ENCODE measurements around the gene ADCY10. TPM values are rescaled to one million over a fixed set of nuclear protein-coding genes. Genes with fewer than 3 reads are reported as not detected.

Gene ADCY10
- total and polyA plus RNA-seq, 9 of the 15 experiments (the other 6 are each of a cell fraction or from before 2014, with no cell fraction given), result 0.08 to 0.86 (median 0.22) TPM

DNA sequence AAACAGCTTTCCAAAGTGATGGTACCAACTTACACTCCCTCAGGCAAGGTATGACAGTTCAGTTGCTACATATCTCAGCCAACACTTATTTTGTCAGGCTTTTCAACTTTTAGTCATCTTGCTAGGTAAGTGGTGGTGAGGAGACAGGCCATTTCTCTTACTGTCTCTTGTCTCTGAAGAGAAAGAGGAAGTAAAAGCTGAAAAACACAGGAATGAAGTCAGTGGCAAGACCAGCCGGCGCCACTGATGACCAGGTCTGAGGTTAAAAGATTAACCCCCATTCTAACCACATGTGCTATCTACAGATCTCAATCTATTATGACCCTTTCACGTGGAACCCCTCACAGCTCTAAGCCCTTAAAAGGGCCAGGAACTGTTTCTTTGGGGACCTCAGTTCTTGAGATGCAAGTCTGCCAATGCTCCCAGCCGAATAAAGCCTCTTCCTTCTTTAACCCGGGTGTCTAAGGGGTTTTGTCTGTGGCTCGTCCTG lies 4.2 kb downstream of the ADCY10 start (continued):
- TF ChIP-seq RCOR1 (IDR thresholded peaks at IDR 0.05; ENCODE audit: borderline replicate concordance in 1 of 2, low read depth in 2 of 2, low read length in 2 of 2) (0 out of 4 replicates have a peak, but pooled peaks of 1 of the 2 experiments have one; percentile 6), ZNF280B (CRISPR knock-in tag; IDR thresholded peaks at IDR 0.05) (no peak), MYC (IDR thresholded peaks at IDR 0.05; ENCODE audit: low read depth, low read length) (peak; percentile 49; the same call in 1 of the 2 replicates), MYC (CRISPR knock-in tag; IDR thresholded peaks at IDR 0.05; ENCODE audit: borderline replicate concordance, low read depth) (no peak), ZNF830 (CRISPR knock-in tag; IDR thresholded peaks at IDR 0.05) (no peak), MCM3 (IDR thresholded peaks at IDR 0.05) (no peak), CBFA2T2 (conservative IDR thresholded peaks at IDR 0.05) (0 out of 2 replicates have a peak, but pooled peaks have one; percentile 3), ATF7 (IDR thresholded peaks at IDR 0.05) (peak; percentile 58), ZNF133 (CRISPR knock-in tag; IDR thresholded peaks at IDR 0.05) (no peak), ZFP36 (IDR thresholded peaks at IDR 0.05; ENCODE audit: low read depth, low read length, partially characterized antibody) (peak; percentile 15), ATF4 (CRISPR knock-in tag; IDR thresholded peaks at IDR 0.05) (0 out of 2 replicates have a peak, but pooled peaks have one; percentile 11), CXXC5 (CRISPR knock-in tag; IDR thresholded peaks at IDR 0.05) (peak; percentile 45), SOX6 (IDR thresholded peaks at IDR 0.05) (peak; percentile 44; the same call in 1 of the 2 replicates), ZEB2 (IDR thresholded peaks at IDR 0.05) (0 out of 2 replicates have a peak, but pooled peaks have one; percentile 13), EP300 (IDR thresholded peaks at IDR 0.05; ENCODE audit: low read length) (peak; percentile 56; the same call in 1 of the 2 replicates), KLF10 (CRISPR knock-in tag; IDR thresholded peaks at IDR 0.05) (no peak), CBFA2T3 (IDR thresholded peaks at IDR 0.05) (0 out of 2 replicates have a peak, but pooled peaks have one; percentile 19), TRIM24 (IDR thresholded peaks at IDR 0.05) (peak in 1 of 2 experiments; percentile 85; a peak in 3 of 4 replicates)
- TF ChIP-seq, protein P1, sequence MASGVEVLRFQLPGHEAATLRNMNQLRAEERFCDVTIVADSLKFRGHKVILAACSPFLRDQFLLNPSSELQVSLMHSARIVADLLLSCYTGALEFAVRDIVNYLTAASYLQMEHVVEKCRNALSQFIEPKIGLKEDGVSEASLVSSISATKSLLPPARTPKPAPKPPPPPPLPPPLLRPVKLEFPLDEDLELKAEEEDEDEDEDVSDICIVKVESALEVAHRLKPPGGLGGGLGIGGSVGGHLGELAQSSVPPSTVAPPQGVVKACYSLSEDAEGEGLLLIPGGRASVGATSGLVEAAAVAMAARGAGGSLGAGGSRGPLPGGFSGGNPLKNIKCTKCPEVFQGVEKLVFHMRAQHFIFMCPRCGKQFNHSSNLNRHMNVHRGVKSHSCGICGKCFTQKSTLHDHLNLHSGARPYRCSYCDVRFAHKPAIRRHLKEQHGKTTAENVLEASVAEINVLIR (CRISPR knock-in tag; IDR thresholded peaks at IDR 0.05), result peak; percentile 50
